COLO668 (cell line): ENCODE results near the gene PTPRQ.

Source experiments
- DNase-seq: peaks from one replicate; lab custom pipeline; 2025; ENCODE audit not compliant: unreplicated experiment; lab: John Stamatoyannopoulos, UW

The PTPRQ gene

GRCh38 chr12:80559766-80560165 is 115.7 kb downstream of the PTPRQ start:
- no peak for DNase-seq

- no peak for DNase-seq
Measured at GRCh38 chr12:80565271-80565670, 121.2 kb downstream of the PTPRQ start.

- DNase-seq, result no peak
Measured at GRCh38 chr12:80567401-80567800, 123.4 kb downstream of the PTPRQ start.

- no peak for DNase-seq
Measured at GRCh38 chr12:80576641-80577418, 132.8 kb downstream of the PTPRQ start.

GRCh38 chr12:80580254-80580653 is 136.2 kb downstream of the PTPRQ start:
- DNase-seq, result no peak

- DNase-seq, result no peak
Measured at GRCh38 chr12:80581783-80582182, 137.7 kb downstream of the PTPRQ start.

- DNase-seq, result no peak
Measured at GRCh38 chr12:80582431-80582830, 138.4 kb downstream of the PTPRQ start.

GRCh38 chr12:80589077-80589476 is 145.0 kb downstream of the PTPRQ start:
- DNase-seq, result no peak

- DNase-seq, result no peak
Measured at GRCh38 chr12:80590085-80590484, 146.1 kb downstream of the PTPRQ start.

GRCh38 chr12:80593766-80594165 is 149.7 kb downstream of the PTPRQ start:
- no peak for DNase-seq

- no peak for DNase-seq
Measured at GRCh38 chr12:80596509-80596908, 152.5 kb downstream of the PTPRQ start.

- peak; percentile 17 for DNase-seq
Measured at GRCh38 chr12:80598004-80598606, 154.1 kb downstream of the PTPRQ start.

- DNase-seq, result no peak
Measured at GRCh38 chr12:80602455-80602854, 158.4 kb downstream of the PTPRQ start.

- no peak for DNase-seq
Measured at GRCh38 chr12:80607361-80608135, 163.5 kb downstream of the PTPRQ start.

GRCh38 chr12:80617733-80618132 is 173.7 kb downstream of the PTPRQ start:
- DNase-seq, result no peak

GRCh38 chr12:80620281-80620680 is 176.2 kb downstream of the PTPRQ start:
- no peak for DNase-seq

GRCh38 chr12:80622271-80622670 is 178.2 kb downstream of the PTPRQ start:
- no peak for DNase-seq

GRCh38 chr12:80625051-80625450 is 181.0 kb downstream of the PTPRQ start:
- DNase-seq, result no peak

- DNase-seq, result no peak
Measured at GRCh38 chr12:80625901-80626300, 181.9 kb downstream of the PTPRQ start.

GRCh38 chr12:80627782-80628181 is 183.7 kb downstream of the PTPRQ start:
- DNase-seq, result no peak

- peak; percentile 25 for DNase-seq
Measured at GRCh38 chr12:80632835-80633234, 188.8 kb downstream of the PTPRQ start.

- no peak for DNase-seq
Measured at GRCh38 chr12:80634903-80635302, 190.9 kb downstream of the PTPRQ start.
